Suprapubic skin (tissue), 4 donors: Measurements from ENCODE around the gene CLCNKA. TPM values are rescaled to one million over a fixed set of nuclear protein-coding genes. Genes with fewer than 3 reads are reported as not detected.
A peak's percentile ranks its signal among the peaks of the same experiment; 100 is the strongest.

Source experiments
- DNase-seq, 2 donors: peaks; one replicate each; pipeline ENCODE4 v3.0.0-alpha.2; 2019; ENCODE audit warnings: low spot score in 2 of 2
- H3K27ac ChIP-seq: fragments of 200-600 bp; sonication (generic); one replicate; pipeline ENCODE4 v1.5.1; 2019
- H3K27me3 ChIP-seq: fragments of 200-600 bp; sonication (generic); one replicate; pipeline ENCODE4 v1.5.1; 2019
- H3K36me3 ChIP-seq: fragments of 200-600 bp; sonication (generic); one replicate; pipeline ENCODE4 v1.5.1; 2019
- H3K4me1 ChIP-seq: fragments of 200-600 bp; sonication (generic); one replicate; pipeline ENCODE4 v1.5.1; 2019
- H3K4me3 ChIP-seq: fragments of 200-600 bp; sonication (generic); one replicate; pipeline ENCODE4 v1.5.1; 2019; ENCODE audit warnings: mild to moderate bottlenecking
- H3K9me3 ChIP-seq: fragments of 200-600 bp; sonication (generic); one replicate; pipeline ENCODE4 v1.5.1; 2019
- EP300 ChIP-seq: sonication (generic); formaldehyde crosslinking; IDR thresholded peaks from one replicate; pipeline ENCODE4 v1.6.1; 2017; ENCODE audit warnings: antibody characterized with exemption
- POLR2A ChIP-seq, 2 donors: fragments of 450-650 bp; IDR thresholded peaks; one replicate each; pipeline ENCODE4 v1.6.1; 2017; ENCODE audit warnings: antibody characterized with exemption in 2 of 2, mild to moderate bottlenecking in 2 of 2, moderate library complexity in 2 of 2
- POLR2AphosphoS5 ChIP-seq, 3 donors: sonication (generic); formaldehyde crosslinking; IDR thresholded peaks; one replicate each; pipeline ENCODE4 v1.6.1; 2017; ENCODE audit warnings: antibody characterized with exemption in 3 of 3
- WGBS: methylation state at CpG from one replicate; pipeline ENCODE4 v1.1.5; 2018; 5-methylcytosine and 5-hydroxymethylcytosine counted together
- total RNA-seq, 4 donors: library from RNA; depleted of rRNA; stranded (reverse); fragments of >200 nt; gene quantifications; one replicate each; pipeline ENCODE4 v1.1.0, GENCODE V29; 2016
- TF ChIP-seq, protein P1 (sequence below), 2 donors: fragments of 200-600 bp in 1 of 2; fragments of 450-650 bp in 1 of 2; sonication (generic) in 1 of 2; IDR thresholded peaks; one replicate each; pipeline ENCODE4 v1.5.1; 2016 to 2019; ENCODE audit warnings: antibody characterized with exemption in 2 of 2, mild to moderate bottlenecking in 1 of 2, moderate library complexity in 1 of 2

The CLCNKA gene
- total RNA-seq, 4 donors from 2014 or later = 0.23 to 1.9 (median 0.51) TPM; not detected in 1

DNA sequence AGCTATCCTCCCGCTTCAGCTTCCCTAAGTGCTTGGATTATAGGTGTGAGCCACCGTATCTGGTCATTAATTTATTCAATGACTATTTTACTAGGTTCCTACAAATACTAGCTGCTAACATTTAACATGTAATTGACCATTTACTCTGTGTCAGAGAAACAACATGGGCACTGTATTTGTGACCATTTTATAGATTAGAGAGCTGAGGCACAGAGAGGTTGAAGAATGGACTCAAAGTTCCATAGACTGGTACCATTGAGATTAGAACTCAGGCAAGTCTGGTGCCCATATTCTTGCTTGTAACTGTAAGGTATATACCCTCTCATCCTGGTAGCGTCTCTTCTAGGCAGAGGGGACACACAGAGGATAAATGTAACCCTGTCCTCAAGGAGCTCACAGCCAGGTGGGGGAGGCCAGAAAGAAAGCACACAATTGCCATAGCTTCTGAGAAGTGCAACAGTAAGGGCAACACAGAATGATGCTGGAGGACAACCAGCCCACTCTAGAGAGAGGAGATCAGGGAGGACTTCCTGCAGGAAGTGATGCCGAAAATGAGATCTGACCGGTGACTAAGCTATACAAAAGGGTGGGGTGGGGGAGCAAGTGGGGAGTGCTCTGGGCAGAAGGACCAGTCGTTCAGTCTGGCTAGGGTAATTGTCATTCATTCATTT, 14.0 kb upstream of the CLCNKA start:
- Histone ChIP-seq H3K27ac (no peak overlapping the region), H3K4me3 (no peak overlapping the region), H3K9me3 (no peaks in the 10 kb centered on the region), H3K36me3 (no peaks in the 10 kb centered on the region), H3K4me1 (peaks cover 20% of the 10 kb centered on the region), H3K27me3 (no peaks in the 10 kb centered on the region)
- TF ChIP-seq POLR2A (IDR thresholded peaks at IDR 0.05) (no peak), POLR2AphosphoS5 (IDR thresholded peaks at IDR 0.05) (no peak), EP300 (no peak)
- TF ChIP-seq, protein P1, sequence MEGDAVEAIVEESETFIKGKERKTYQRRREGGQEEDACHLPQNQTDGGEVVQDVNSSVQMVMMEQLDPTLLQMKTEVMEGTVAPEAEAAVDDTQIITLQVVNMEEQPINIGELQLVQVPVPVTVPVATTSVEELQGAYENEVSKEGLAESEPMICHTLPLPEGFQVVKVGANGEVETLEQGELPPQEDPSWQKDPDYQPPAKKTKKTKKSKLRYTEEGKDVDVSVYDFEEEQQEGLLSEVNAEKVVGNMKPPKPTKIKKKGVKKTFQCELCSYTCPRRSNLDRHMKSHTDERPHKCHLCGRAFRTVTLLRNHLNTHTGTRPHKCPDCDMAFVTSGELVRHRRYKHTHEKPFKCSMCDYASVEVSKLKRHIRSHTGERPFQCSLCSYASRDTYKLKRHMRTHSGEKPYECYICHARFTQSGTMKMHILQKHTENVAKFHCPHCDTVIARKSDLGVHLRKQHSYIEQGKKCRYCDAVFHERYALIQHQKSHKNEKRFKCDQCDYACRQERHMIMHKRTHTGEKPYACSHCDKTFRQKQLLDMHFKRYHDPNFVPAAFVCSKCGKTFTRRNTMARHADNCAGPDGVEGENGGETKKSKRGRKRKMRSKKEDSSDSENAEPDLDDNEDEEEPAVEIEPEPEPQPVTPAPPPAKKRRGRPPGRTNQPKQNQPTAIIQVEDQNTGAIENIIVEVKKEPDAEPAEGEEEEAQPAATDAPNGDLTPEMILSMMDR (IDR thresholded peaks at IDR 0.05) = no peak
- 84% methylated on average over 6 of the region's 6 CpGs for WGBS
- DNase-seq = no peak

DNA sequence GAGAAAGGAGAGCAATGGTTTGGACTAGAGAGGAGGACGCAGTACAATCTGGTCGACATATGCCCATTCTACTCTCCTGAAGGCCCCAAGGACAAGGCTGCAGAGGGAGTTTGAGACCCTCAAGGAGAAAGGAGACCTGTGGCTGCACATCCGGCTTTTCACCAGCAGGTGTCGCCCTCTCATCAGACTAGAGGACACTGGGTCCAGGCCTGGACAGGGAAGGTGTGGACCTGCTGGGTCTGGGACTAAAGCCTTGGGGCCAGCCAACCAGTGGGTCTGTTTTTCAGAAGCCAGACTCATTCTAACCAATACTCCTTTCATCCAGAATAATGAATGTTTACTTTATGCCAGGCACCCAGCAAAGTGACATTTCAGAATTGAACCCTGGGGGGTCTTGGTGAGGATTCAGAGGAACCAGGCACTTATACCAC, 12.8 kb upstream of the CLCNKA start:
- Histone ChIP-seq H3K36me3 (no peaks in the 10 kb centered on the region), H3K27me3 (no peaks in the 10 kb centered on the region), H3K27ac (no peak overlapping the region), H3K9me3 (no peaks in the 10 kb centered on the region), H3K4me3 (no peak overlapping the region), H3K4me1 (peaks cover 33% of the 10 kb centered on the region)
- WGBS = 5% methylated on average over 4 of the region's 4 CpGs
- no peak for TF ChIP-seq POLR2A (IDR thresholded peaks at IDR 0.05)
- TF ChIP-seq, protein P1 (IDR thresholded peaks at IDR 0.05) = peak; percentile 93 to 94
- DNase-seq = peak; percentile 88 to 91

DNA sequence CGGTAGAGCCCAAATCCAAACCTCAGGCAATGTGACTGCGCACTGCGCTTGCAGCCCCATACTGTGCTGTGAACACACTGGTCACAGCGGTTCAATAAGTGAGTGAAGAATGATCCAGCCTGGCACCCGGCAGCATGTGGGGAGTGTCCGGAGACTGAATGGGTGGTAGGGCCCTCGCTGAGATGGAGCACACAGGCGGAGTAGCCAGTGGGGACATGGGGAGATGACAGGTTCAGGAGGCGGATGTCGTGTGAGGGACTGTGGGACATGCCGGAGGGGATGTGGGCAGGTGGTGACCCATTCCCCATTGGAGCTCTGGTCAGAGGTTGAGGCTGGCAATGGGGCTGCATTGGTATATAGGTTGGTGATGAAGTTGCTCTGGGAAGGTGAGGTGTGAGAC, 12.2 kb upstream of the CLCNKA start:
- no peaks in the 10 kb centered on the region for H3K27me3 ChIP-seq
- H3K4me3 ChIP-seq = no peak overlapping the region
- H3K27ac ChIP-seq = no peak overlapping the region
- H3K9me3 ChIP-seq = no peaks in the 10 kb centered on the region
- no peaks in the 10 kb centered on the region for H3K36me3 ChIP-seq
- DNase-seq = no peak
- WGBS = 90% methylated on average over 11 of the region's 11 CpGs
- peaks cover 35% of the 10 kb centered on the region for H3K4me1 ChIP-seq
- TF ChIP-seq EP300 (no peak), POLR2A (IDR thresholded peaks at IDR 0.05) (no peak), POLR2AphosphoS5 (IDR thresholded peaks at IDR 0.05) (no peak)
- TF ChIP-seq, protein P1 (IDR thresholded peaks at IDR 0.05) = no peak

DNA sequence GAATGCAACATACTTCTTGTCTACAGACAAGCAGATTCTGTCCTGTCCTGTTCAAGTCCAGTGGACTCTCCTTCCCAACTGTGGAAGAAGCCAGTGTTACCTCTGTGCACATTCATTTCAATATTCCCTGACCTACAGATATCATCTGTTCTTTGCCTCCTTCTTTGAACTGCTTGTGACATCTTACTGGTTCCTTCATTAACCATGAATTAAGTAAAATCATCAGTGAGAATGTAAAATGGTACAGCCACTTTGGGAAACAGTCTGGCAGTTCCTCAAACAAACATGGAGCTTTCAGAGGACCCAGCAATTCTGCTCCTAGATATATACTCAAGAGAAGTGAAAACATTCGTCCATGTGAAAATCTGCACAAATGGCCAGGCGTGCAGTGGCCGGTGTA, 11.0 kb upstream of the CLCNKA start:
- Histone ChIP-seq H3K4me1 (peaks cover 35% of the 10 kb centered on the region), H3K27ac (no peak overlapping the region), H3K9me3 (no peaks in the 10 kb centered on the region), H3K4me3 (no peak overlapping the region), H3K36me3 (no peaks in the 10 kb centered on the region), H3K27me3 (no peaks in the 10 kb centered on the region)
- no peak for TF ChIP-seq EP300
- 98% methylated on average over 3 of the region's 3 CpGs for WGBS
- no peak for DNase-seq

DNA sequence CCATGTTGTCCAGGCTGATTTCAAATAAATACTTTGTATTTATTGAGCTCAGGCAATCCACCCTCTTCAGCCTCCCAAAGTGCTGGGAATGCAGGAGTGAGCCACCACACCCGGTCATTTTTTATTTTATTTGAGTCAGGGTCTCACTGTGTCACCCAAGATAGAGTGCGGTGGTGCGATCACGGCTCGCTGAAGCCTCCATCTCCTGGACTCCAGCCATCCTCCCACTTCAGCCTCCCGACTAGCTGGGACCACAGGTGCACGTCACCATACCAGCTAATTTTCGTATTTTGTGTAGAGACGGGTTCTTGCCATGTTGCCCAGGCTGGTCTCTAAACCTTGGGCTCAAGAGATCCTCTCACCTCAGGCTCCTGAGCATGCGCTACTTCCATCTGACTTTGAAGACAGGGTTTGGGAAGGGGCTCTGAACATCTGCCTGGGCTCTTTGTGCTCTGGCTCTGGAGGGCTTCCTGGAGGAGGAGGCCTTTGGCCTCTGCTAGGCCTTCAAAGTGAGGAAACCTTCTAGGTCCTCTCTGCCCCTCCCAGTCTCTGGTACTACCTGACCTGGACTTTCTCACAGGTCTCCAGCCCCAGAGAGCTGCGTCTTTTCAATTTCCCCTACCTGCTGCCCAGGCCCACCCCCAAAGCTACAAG, 9.8 kb upstream of the CLCNKA start:
- no peak overlapping the region for H3K27ac ChIP-seq
- no peaks in the 10 kb centered on the region for H3K9me3 ChIP-seq
- WGBS = 95% methylated on average over 11 of the region's 11 CpGs
- no peak for DNase-seq
- H3K36me3 ChIP-seq = no peaks in the 10 kb centered on the region
- peak overlapping the region; percentile 46 for H3K4me3 ChIP-seq
- peaks cover 40% of the 10 kb centered on the region for H3K4me1 ChIP-seq
- no peak for TF ChIP-seq EP300
- no peak for TF ChIP-seq POLR2A (IDR thresholded peaks at IDR 0.05)
- TF ChIP-seq POLR2AphosphoS5 (IDR thresholded peaks at IDR 0.05) = no peak
- TF ChIP-seq, protein P1 (IDR thresholded peaks at IDR 0.05) = no peak
- no peaks in the 10 kb centered on the region for H3K27me3 ChIP-seq
